HG02852 (cell line): ENCODE results near the gene DENND11.

Experiments
- ATAC-seq: cut with Tn5 transposase; IDR thresholded peaks from one replicate; pipeline ENCODE4 v1.9.1; 2021; ENCODE audit warnings: mild to moderate bottlenecking, moderate library complexity; ENCODE audit not compliant: unreplicated experiment

The DENND11 gene

DNA sequence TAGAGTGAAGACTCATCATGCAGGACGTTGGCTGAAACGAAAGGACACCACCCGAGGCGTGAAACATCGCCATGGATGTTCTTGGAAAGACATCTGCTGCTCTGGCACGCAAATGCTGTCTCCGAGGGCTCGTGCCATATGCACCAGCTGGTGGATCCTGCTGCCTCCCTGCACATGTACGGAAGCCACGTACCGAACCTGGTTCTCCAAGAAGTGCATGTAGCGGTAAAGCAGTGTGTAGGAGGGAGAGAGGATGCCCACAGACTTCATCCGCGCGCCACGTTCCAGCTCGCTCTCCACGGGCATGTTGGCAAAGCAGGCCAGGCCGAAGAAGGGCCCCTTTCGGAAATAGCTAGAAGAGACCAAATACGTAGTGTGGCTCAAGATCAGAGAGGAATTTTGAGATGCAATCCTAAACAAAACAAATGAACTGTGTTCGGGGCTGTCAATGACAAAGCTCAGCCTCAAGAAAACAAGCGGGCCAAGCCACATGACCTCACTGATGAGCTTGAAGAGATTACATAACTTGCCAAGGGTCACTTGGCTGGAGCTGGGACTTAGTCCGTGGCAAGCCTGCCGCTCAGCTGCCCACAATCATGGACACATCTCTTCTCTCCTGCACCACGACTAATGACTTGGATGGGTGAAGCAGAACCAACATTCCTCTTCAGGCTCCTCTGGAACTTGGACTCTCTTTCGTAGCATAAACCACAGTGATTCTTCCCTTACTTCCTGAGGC lies 16.5 kb downstream of the DENND11 start:
- no peak for ATAC-seq

DNA sequence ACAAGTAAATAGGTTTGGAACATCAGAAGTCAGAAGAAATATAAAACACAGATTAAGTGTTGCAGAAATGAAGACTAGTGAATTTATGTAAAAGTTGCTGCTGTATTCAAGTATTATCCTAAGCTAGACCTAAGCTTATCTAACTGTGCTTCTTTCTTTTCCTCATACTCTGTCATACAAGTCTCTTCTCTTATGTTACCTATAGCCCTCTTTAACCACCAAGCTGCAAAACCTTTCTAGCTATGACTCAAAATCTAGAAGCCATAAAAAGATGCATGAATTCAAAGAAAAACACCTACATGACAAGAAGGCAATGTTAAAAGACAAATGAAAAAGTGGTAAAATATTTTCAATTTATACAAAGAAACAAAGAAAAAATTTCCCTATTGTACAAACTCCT lies 23.0 kb downstream of the DENND11 start:
- ATAC-seq = peak; percentile 88

DNA sequence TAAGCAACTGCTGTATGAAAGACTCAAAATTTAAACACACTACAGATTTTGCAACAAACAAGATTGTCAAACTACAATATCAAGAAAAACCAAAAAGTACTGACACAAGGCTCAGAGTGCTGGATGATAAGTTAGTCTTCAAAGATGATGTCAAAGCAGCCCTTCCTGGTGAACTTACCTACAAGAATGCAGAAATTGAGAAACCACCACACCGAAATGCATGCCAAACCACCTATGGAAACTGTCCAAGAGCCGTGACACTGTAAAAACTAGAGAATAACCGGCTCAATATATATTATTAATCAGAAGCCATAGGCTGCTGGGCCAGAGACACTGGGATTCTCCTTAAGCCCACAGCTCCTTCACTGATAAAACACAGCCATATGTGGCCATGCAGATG lies 25.3 kb downstream of the DENND11 start:
- no peak for ATAC-seq

DNA sequence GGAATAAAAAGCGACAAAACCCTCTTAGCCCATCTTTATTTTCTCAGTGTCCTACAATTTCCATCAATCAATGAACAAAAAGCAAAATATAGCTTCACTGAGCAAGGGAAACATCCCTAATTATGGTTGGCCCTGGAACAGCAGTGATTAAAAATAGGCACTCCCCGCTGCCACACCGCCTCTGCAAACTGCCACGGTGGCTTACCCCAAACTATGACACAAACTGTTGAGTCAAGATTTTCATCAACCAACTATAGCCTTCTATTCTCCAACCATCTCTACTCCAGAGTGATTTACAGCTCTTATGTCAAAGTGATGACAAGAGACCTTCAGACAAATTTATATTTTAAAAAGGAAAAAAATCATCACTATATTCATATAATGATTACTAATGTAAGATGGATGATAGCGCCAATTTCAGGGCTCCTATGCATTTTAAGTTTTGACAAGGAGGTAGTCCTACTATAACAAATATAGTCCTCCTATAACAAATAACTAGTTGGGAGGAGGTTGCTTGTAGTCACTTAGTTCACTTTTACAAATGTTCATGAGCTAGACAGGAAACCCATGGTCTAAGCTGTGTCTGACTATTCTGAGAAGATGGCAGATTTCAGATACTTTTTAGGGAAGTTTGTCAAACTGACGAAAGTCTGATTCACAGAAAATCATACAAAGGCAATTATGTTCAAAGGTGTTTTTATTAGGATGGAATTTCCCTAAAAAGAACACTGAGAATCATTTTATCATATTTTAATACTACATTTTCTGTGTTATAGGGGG lies 26.3 kb downstream of the DENND11 start:
- no peak for ATAC-seq

DNA sequence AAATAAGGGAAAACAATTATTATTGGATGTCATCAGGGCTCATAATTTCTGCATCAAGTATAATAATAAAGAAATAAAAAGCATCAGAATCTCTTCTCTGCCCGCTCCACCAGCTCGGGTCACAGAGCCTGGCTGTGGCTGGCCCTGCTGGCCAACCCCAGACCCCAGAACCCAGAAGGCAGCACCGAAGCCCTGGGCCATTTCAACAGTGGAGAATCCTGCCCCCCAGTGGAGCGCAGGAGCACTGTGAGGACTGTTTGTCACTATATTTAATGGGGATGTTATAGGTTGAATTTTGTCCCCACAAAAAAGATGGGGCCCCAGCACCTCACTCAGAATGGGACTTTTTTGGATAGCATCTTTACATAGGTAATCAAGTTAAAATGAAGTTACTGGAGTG lies 27.3 kb downstream of the DENND11 start:
- ATAC-seq = no peak

DNA sequence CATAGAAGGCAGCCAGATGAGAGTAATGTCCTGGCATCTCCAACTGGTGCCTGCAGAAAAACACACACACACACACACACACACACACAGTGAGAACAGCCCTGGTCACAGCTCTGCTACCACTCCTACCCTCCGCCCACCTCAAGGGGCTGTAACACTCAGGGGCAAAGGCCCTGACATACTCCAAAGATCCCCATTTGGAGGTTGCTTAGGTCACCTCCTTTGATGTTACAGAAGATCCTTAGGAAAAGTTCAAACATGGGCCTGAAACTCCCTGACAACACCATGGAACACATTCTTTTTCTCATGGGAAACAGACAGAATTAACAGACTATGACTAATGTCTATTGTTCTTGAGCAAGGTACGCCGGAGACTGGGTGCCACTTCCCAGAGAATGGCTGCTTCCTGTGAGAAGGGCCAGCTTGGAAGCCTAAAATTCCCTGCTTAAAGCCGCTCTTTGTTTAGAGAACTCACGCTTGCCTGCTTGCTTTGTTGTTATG lies 27.7 kb downstream of the DENND11 start:
- ATAC-seq = no peak

DNA sequence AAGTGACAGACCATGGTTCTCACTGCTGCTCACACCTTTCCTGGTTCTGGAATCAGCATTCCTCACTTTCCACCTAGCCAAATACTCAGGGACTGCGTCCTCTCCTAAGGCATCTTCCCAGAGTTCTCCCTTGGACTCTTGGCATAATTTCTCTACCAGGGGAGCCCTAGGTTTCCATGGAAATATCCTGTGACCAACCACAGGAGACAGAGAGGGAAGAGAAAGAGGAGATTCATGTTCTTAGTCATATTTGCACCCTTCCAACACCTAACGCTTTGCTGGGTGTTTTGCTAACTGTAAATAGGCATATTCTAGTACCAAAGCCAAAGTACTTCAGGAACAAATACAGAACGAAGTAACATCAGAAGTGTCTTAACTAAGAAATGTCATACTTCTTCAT lies 28.6 kb downstream of the DENND11 start:
- no peak for ATAC-seq

DNA sequence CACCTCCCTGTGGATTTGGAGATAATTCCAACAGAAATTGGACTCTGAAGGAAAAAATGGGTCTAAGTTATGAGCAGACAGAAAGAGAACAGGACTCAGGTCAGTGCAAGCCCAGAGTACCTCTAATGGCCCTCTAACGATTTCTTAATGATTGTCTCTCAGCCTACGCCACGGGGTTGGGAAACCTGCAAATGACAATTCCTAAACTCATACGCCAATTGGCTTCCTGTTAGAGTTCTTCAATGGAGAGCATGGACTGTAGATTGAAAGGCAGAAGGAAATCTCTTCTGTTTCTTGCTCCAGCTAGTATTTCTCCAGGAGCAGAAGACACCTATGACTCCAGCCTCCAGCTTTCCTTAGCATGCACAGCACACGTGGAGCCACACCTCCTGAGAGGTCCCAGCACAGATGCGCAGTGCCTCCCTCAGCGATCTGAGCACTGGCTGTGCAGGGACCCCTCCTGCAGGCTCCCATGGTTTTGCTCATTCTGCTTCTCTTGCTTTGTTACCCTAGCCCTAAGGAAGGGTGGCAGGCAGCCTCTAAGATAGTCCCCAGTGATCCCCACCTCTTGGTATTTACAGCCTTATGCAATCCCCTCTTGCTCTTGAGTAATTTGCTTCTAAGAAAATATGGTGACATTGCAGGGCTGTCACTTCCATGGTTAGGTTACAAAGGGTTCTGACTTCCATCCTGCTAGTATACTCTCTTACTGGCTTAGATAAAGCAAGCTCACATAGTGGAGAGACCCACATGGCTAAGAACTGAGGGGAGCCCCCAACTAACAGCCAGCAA lies 30.1 kb downstream of the DENND11 start:
- ATAC-seq = no peak

DNA sequence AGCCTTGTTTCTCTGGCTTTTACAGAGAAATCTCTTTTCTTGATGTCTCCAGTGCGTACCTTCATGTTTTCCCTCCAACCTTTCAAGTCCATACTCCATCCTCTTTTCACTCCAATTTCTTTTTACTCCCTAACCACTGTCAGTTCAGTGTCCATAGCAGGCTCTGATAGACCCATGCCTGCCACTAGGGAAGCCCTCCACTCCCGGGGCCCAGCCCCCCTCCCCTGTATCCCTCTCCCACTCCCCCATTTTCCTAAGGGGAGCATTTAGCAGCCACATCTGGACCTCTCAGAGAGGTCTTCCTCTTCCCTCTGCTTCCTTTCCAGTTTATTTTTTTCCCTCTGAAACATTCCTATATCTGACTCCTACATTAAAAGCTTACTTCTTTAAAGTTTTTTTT lies 33.1 kb downstream of the DENND11 start:
- ATAC-seq = no peak

DNA sequence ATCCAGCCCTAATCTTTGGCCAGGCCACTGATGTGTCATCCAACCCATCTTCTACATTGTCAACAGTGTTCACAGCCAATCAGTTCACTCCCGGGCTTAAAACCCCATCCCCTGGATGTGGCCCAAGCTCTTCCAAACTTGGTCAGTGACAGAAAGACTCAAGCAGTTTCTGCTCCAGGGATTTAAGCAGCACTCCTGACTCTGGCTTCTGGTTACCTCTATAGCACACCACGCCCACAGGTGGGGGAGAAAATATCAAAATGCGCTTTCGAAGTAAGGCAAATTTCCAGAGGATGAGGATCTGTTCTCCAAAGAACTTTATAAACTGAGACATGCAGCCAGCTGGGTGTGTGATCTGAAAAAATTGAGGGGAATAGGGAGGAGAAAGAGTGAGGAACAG lies 35.9 kb downstream of the DENND11 start:
- ATAC-seq = no peak

DNA sequence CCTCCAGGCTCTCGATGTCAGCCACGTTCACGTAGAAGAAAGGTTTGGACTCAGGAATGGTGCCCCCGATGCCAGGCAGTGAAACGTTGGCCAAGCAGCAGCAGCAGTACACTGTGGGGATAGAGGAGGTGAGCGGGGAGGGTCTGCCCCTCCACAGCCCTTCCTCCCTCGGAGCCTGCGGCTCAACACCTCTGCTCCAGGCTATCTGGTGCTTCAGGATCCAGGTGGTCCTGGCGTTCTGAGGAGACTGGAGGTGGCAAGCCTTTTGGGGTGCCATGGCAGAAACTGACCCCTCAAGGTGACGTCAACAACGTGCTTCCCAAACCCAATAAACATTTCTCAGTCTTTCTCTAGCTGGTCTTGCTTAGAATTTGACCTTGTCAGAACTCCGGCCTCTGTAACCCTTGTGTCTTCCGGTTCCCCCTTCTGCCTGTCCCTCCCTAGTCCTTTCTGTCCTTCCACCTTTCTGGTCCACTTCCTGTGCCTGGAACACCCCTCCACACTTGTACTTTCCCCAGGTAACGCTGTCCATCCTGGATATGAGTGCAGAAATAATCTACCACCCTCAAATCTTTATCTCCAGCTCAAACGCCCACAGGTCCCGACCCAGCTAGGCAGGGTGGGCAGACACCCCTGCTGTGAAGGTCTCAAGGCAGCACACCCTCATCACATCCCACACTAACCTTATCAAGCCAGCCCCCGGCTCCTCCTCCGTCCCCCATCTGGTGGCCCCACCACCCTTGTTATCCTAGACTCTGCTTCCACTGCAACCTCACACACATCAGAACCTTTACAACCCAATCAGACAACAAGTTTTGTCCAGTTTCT lies 36.5 kb downstream of the DENND11 start:
- ATAC-seq = no peak

DNA sequence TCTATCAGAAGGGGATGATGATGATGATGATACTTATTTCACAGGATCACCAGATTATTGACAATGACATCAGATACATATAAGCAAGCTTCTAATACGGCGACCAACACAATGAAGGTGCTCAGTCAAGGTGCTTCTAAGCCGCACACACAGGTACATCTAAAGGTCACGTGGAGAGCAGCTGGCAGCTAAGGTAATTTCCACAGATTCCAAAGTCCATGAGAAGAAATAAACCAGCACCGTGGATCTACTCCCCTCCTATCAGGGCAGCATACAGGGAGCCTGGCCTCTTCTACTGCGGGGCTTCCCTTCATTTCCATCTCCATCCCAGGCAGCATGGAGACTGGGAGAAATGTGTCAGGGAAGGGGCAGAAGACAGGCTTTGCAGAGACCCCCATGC lies 37.5 kb downstream of the DENND11 start:
- no peak for ATAC-seq

DNA sequence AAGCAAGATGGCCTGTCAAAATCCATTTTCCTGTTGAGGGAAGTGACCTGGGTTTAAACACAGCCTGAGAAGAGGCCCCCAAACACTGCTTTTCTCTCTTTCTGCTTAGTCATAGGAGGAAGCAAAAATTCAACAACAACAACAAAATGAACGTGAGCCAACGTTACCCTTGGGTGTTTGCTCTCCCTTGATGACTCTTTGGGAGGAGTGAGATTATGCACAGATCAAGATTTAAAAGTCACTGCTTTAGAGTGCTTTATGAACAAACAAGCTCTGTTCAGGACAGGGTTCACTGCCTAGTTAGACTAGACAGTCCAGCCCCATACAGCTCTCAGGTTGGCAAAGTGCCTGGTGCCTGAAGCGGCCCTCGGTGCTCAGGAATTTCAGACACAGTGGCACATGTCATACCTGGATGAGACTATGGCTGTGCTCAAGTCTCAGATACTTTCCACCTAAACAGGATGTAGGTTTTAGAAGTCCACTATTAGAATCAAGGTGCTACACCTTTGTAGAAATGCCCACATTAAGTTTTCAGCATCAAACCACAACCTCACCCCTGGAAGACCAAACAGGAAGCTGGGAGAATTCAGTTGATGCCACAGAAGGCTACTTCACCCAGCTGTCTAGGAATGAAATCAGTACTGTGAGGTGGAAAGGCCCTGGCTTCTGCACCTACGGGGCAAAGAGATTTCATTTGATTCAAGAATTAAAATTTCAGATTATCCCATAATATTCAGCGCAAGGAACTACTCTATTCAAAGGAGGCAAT lies 38.7 kb downstream of the DENND11 start:
- no peak for ATAC-seq

DNA sequence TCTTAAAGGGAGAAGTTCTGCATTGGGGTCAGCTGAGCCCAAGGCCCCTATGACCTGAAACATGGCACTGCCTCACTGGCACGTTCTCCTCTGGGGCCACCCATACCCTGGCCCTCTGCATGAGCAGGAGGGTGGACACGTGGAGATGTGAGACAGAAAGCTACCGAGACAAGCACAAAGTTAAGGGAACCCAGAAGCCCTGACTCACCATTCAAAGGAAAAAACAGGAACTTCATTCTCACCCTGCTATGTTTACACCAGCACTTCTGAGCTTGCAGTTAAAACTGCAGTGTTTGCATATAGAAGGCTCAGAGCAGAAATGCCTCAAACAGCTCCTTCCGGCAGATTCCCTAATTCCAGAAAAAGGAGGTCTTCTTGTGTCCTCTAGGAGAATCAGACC lies 41.7 kb downstream of the DENND11 start:
- ATAC-seq = no peak

DNA sequence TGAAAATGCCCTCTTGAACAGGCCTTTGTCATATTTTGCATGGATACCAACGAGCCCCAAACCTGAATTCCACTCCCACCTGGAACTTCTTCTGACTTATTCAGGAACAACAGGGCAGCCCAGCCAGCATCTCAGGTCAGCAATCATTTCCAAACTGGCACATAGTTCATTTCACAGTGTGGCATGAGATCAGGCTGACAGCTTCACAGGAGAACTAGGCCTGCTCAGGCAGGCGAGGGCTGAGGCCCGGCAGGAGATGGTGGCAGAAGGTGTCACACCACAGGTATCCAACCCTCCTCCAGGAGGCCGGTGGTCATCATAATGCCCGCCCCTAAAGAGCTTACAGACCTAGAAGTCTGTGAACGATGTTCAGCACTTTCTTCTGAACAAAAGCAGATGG lies 42.5 kb downstream of the DENND11 start:
- no peak for ATAC-seq

DNA sequence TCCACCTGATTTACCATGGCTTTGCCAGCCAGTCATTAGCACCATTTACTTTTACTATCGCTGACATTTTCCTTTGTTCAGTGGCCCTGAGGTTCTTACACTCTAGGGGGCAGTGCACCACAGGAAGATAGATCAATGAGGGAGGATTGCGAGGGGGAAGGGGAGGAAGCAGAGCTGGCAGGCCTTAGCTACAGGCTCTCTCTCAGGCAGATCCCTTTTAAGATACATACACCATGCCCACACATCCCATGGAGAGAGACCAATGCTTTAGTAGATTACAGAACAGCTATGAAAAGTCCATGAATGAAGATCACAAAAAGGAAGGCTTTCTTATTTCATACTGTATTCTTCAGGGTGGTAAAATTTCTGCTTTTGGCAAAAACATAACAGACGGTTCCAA lies 47.4 kb downstream of the DENND11 start:
- ATAC-seq = peak; percentile 86

DNA sequence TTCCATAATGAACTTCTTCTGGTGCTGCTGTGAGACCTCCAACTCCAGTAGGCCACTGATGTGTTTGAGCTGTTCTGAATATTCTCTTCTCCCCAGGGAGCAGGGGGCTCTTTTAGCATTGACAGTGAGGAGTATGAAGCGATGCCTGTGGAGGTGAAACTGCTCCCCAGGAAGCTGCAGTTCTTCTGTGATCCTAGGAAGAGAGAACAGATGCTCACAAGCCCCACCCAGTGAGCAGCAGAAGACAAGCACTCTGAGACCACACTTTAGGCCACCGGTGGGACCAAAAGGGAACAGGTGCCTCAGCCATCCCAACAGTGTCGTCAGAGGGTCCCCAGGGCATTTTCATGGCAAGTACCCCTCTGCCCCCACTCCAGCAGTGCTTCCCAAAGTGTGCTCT lies 49.3 kb downstream of the DENND11 start:
- no peak for ATAC-seq
